PC-3 (cell line): ENCODE results near the gene CFAP46.

Source experiments
- CTCF ChIP-seq: fragments of 300-600 bp; sonication (generic); conservative IDR thresholded peaks from 2 replicates; pipeline ENCODE4 v1.5.1; 2017; ENCODE audit warnings: antibody characterized with exemption, low read depth, mild to moderate bottlenecking, low read length
- EZH2 ChIP-seq: fragments of 300-600 bp; sonication (generic); IDR thresholded peaks from one replicate; pipeline ENCODE4 v1.6.1; 2017; ENCODE audit warnings: antibody characterized with exemption, mild to moderate bottlenecking, low read length; ENCODE audit not compliant: unreplicated experiment
- EZH2phosphoT487 ChIP-seq: fragments of 300-600 bp; sonication (generic); IDR thresholded peaks from 2 replicates; pipeline ENCODE4 v1.6.1; 2018; ENCODE audit warnings: mild to moderate bottlenecking, antibody characterized with exemption, low read length, borderline replicate concordance

DNA sequence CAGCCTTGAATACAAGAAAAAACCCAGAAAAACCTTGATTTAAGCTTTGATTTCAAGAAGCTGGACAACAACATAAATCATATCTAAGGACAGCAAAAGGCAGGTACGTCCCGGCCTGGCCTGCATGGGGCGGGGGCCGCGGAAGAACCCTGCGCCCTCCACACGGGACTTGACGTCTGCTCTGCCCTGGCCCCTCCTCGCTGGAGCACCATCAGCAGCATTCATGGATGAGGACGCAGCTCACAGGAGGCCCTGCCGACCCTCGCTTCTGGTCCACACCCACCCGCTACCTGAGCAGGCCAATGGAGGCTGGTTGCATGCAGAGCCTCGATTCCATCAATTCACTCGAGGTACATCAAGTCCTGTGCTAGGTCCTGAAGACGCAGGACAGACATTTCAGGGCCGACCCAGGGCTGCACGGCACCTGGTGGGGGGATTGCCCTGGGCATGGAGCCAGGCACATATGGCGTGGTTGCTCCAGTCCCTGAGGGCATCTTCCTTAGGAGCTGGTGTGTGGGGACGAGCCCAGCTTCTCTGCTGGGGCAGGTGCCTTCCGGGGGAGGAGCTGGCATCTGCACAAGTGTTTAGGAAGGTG, 93.3 kb downstream of the CFAP46 start:
- no peak for TF ChIP-seq CTCF
- no peak for TF ChIP-seq EZH2
- no peak for TF ChIP-seq EZH2phosphoT487
